ENCODE data around the gene GSG1L. TPM values are rescaled to one million over a fixed set of nuclear protein-coding genes. Genes with fewer than 3 reads are reported as not detected.

GSG1L gene
- total and polyA plus RNA-seq, 12 donors = 0.11 TPM; not detected in 11

GRCh38 chr16:27793249-27793622 lies 270.3 kb downstream of the GSG1L start:
- TF ChIP-seq, protein P1, sequence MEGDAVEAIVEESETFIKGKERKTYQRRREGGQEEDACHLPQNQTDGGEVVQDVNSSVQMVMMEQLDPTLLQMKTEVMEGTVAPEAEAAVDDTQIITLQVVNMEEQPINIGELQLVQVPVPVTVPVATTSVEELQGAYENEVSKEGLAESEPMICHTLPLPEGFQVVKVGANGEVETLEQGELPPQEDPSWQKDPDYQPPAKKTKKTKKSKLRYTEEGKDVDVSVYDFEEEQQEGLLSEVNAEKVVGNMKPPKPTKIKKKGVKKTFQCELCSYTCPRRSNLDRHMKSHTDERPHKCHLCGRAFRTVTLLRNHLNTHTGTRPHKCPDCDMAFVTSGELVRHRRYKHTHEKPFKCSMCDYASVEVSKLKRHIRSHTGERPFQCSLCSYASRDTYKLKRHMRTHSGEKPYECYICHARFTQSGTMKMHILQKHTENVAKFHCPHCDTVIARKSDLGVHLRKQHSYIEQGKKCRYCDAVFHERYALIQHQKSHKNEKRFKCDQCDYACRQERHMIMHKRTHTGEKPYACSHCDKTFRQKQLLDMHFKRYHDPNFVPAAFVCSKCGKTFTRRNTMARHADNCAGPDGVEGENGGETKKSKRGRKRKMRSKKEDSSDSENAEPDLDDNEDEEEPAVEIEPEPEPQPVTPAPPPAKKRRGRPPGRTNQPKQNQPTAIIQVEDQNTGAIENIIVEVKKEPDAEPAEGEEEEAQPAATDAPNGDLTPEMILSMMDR (IDR thresholded peaks at IDR 0.05) = no peak
- no peak for TF ChIP-seq POLR2A (IDR thresholded peaks at IDR 0.05)
- no peak for DNase-seq
- no peaks in the 10 kb centered on the region for H3K4me1 ChIP-seq (replicated peaks in 1 of 2)
- intact Hi-C loops (cut with DNase I) = no loop called here
- H3K27me3 ChIP-seq = no peaks in the 10 kb centered on the region
- no peaks in the 10 kb centered on the region for H3K36me3 ChIP-seq (replicated peaks in 1 of 2)
- no peak overlapping the region for H3K27ac ChIP-seq
- H3K9me3 ChIP-seq (replicated peaks in 1 of 3) = no peaks in the 10 kb centered on the region
- H3K4me3 ChIP-seq = no peak overlapping the region

DNA sequence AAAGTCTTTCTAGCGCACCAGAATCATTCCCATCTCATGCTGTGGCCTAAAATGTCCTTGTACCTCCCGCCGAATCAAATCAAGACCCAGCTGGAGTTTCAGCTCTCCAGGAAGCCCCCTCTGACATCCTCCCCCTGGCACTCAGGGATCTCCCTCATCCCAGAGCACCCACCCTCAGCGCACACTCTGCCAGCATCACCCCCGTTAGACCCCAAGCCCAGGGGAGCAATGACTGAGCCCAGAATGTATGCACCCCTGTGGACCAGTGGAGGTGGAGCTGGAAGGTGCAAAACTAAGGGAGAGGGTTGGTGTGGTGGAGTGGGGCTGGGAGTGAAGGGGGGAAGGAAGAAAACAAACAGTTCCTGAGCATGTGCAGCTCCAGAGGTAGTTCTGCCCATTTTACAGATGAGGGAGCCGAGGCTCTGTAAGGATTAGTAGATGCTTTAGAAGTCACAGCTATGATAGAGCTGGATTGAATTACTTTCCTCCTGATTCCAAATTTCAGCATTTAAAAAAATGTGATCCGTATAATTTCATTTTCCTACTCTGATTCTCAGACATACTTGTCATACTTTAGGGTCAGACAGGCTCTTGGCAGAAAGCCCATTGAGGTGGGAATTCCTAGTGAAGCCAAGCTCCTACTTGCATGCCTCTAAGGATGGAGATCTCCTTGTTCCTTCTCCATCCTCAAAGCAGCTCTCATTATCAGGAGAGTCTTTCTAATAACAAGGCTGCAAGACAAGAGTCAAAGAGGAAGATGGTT lies 270.8 kb downstream of the GSG1L start:
- Histone ChIP-seq H3K4me3 (no peak overlapping the region), H3K4me1 (replicated peaks in 1 of 2) (no peaks in the 10 kb centered on the region), H3K27me3 (no peaks in the 10 kb centered on the region), H3K36me3 (replicated peaks in 1 of 2) (no peaks in the 10 kb centered on the region), H3K27ac (no peak overlapping the region), H3K9me3 (replicated peaks in 1 of 3) (no peaks in the 10 kb centered on the region)
- intact Hi-C loops (cut with DNase I) = no loop called here
- DNase-seq = no peak
- TF ChIP-seq, protein P1 (IDR thresholded peaks at IDR 0.05) = no peak
- no peak for TF ChIP-seq POLR2A (IDR thresholded peaks at IDR 0.05)
- 75 to 84% (median 82%) methylated on average over 7 of the region's 7 CpGs for WGBS, 4 donors

DNA sequence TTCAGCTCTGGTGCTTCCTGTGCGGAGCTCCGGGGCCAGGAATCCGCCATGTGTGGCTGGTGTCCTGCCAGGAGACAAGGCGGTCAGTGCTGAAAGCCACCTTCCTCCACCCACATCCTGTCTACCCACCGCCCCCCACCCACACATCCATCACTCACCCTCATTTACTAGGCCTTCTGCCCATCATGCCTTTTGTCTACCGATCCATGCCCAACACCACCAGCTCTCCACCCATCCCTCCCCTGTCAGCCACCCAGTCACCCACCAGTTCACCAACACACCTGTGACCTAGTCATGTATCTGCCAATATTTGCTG lies 272.2 kb downstream of the GSG1L start:
- intact Hi-C loops (cut with DNase I) = no loop called here
- Histone ChIP-seq H3K4me3 (no peak overlapping the region), H3K36me3 (replicated peaks in 1 of 2) (no peaks in the 10 kb centered on the region), H3K27me3 (no peaks in the 10 kb centered on the region), H3K27ac (no peak overlapping the region), H3K9me3 (replicated peaks in 1 of 3) (no peaks in the 10 kb centered on the region), H3K4me1 (replicated peaks in 1 of 2) (no peaks in the 10 kb centered on the region)
- WGBS, 4 donors = 75 to 86% (median 83%) methylated on average over 6 of the region's 6 CpGs
- TF ChIP-seq, protein P1 (IDR thresholded peaks at IDR 0.05) = no peak
- no peak for TF ChIP-seq POLR2A (IDR thresholded peaks at IDR 0.05)
- no peak for DNase-seq

DNA sequence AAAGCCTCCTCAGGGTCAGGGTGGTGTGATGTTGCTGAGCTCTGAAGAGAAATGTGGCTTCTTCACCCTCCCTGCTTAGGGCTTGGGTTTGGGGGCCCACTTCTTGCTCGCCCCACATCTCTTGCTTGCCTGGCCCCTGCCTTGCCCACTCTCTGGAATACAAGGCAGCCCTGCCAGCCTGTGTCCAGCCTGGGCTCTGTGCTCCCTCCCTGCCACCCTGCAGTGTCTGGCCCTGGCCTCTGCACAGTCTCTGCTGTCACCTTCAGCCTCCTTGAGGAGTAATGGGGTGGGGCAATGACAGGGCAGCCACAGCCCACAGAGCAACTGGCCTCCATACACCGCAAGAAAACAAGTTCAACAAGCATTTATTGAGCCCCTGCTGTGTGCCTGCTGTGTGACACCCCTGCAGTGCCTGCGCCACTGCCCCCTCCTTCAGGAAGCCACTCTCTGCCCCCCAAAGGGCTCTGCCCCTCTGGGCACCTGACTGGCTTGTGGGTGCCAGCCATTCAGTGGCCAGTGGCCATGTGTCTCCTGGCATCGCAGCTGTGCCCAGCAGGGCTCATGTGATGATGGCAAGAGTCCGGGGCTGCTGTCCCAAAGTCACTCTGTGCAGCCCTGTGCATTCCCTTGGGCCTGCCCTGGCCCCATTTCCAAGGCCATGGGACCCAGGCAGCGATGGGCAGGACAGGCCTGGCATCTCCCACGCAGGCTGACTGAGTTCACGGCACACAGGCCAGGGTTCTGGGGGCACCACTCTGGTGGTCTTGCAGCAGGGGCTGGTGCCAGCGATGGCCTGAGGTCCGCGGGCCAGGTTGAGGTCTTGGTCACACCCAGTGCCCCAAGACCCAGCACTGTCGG lies 272.7 kb downstream of the GSG1L start:
- TF ChIP-seq POLR2A (IDR thresholded peaks at IDR 0.05) = no peak
- TF ChIP-seq, protein P1 (IDR thresholded peaks at IDR 0.05) = no peak
- Histone ChIP-seq H3K4me1 (replicated peaks in 1 of 2) (no peaks in the 10 kb centered on the region), H3K27ac (no peak overlapping the region), H3K4me3 (no peak overlapping the region), H3K36me3 (replicated peaks in 1 of 2) (no peaks in the 10 kb centered on the region), H3K27me3 (no peaks in the 10 kb centered on the region), H3K9me3 (replicated peaks in 1 of 3) (no peaks in the 10 kb centered on the region)
- whole genome bisulfite sequencing, 4 donors = 86 to 90% (median 89%) methylated on average over 2 to 12 of the region's 12 CpGs
- intact Hi-C loops (cut with DNase I) = no loop called here
- no peak for DNase-seq

Measured in adrenal gland (tissue), 12 donors.